Bronchial epithelial cell (primary cell): ENCODE results near the gene CCSER1. TPM values are rescaled to one million over a fixed set of nuclear protein-coding genes. Genes with fewer than 3 reads are reported as not detected.

Source experiments
- DNase-seq: peaks from one replicate; pipeline ENCODE4 v3.0.0-alpha.2; 2010; ENCODE audit warnings: low read depth
- FAIRE-seq: peaks from 2 replicates; lab custom pipeline; 2011; peaks lifted over from hg19 to GRCh38; lab: Jason Lieb, UNC
- H3K27me3 ChIP-seq: 2 replicates; pipeline ENCODE4 v1.5.1; 2011; ENCODE audit warnings: low read length; ENCODE audit not compliant: control insufficient read depth, insufficient read depth
- H3K36me3 ChIP-seq: 2 replicates; pipeline ENCODE4 v1.5.1; 2011; ENCODE audit warnings: low read length; ENCODE audit not compliant: control insufficient read depth, insufficient read depth
- H3K4me3 ChIP-seq: 2 replicates; pipeline ENCODE4 v1.5.1; 2011; ENCODE audit warnings: mild to moderate bottlenecking, low read depth, low read length, control low read depth
- CTCF ChIP-seq: IDR thresholded peaks from 2 replicates; pipeline ENCODE4 v1.5.1; 2011; ENCODE audit warnings: mild to moderate bottlenecking, moderate library complexity, low read length, control low read depth, inconsistent platforms; ENCODE audit not compliant: insufficient read depth, severe bottlenecking
- total RNA-seq: library from RNA; depleted of rRNA; stranded (reverse); fragments of >200 nt; gene quantifications from 2 replicates; pipeline ENCODE4 v1.2.1, GENCODE V29; 2014

Gene CCSER1
- total RNA-seq, 1 donor from 2014 or later = 6.6 TPM

GRCh38 chr4:90852237-90852636 is 725.0 kb downstream of the CCSER1 start:
- no peaks in the 10 kb centered on the region for H3K27me3 ChIP-seq
- no peak overlapping the region for H3K4me3 ChIP-seq
- DNase-seq (no peak), FAIRE-seq (no peak)
- H3K36me3 ChIP-seq = no peaks in the 10 kb centered on the region
- TF ChIP-seq CTCF = no peak

- FAIRE-seq (no peak), DNase-seq (no peak)
- no peaks in the 10 kb centered on the region for H3K36me3 ChIP-seq
- no peak overlapping the region for H3K4me3 ChIP-seq
- no peaks in the 10 kb centered on the region for H3K27me3 ChIP-seq
- no peak for TF ChIP-seq CTCF
These were observed 727.9 kb downstream of the CCSER1 start for GRCh38 chr4:90855111-90855510.

GRCh38 chr4:90857081-90857820 is 730.1 kb downstream of the CCSER1 start:
- H3K4me3 ChIP-seq = no peak overlapping the region
- no peak for FAIRE-seq
- H3K36me3 ChIP-seq = no peaks in the 10 kb centered on the region
- TF ChIP-seq CTCF = no peak
- DNase-seq = no peak
- no peaks in the 10 kb centered on the region for H3K27me3 ChIP-seq

- FAIRE-seq (no peak), DNase-seq (no peak)
- Histone ChIP-seq H3K36me3 (no peaks in the 10 kb centered on the region), H3K4me3 (no peak overlapping the region), H3K27me3 (peaks cover 2% of the 10 kb centered on the region)
- TF ChIP-seq CTCF = no peak
These were observed 748.6 kb downstream of the CCSER1 start for GRCh38 chr4:90875791-90876190.

- Histone ChIP-seq H3K4me3 (no peak overlapping the region), H3K27me3 (peaks cover 2% of the 10 kb centered on the region), H3K36me3 (no peaks in the 10 kb centered on the region)
- DNase-seq = no peak
- no peak for FAIRE-seq
- no peak for TF ChIP-seq CTCF
These were observed 749.1 kb downstream of the CCSER1 start for GRCh38 chr4:90876296-90876695.

GRCh38 chr4:90883519-90883918 is 756.3 kb downstream of the CCSER1 start:
- TF ChIP-seq CTCF = no peak
- Histone ChIP-seq H3K27me3 (peaks cover 2% of the 10 kb centered on the region), H3K4me3 (no peak overlapping the region), H3K36me3 (no peaks in the 10 kb centered on the region)
- no peak for FAIRE-seq
- no peak for DNase-seq
